GM21360 (cell line): ENCODE measurements around the gene MREG.
"Not testable (repeated sequence)": the region's sequence is repeated elsewhere in the genome, so short reads cannot be mapped to it uniquely, and the experiment has no call there.

ENCODE experiments used
- ATAC-seq: cut with Tn5 transposase; IDR thresholded peaks from one replicate; pipeline ENCODE4 v1.9.1; 2021; ENCODE audit warnings: mild to moderate bottlenecking, moderate library complexity; ENCODE audit not compliant: unreplicated experiment

Gene MREG

DNA sequence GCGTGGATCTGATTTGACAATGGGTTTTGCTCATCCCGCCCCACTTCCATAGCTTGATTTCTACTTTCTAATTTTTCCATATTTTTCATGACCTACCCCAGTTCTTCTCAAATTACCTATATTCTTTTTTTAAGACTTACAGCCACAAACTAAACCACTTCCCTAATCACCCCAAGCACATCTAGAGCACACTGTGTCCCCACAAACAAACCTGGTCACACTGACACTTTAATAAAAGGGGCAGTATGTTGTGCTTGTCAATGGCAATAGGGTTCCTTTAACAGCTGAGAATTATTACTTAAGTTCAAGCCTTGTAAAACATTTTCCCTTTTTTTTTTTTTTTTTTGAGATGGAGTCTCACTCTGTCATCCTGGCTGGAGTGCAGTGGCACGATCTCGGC is 47.1 kb downstream of the MREG start:
- no peak for ATAC-seq

DNA sequence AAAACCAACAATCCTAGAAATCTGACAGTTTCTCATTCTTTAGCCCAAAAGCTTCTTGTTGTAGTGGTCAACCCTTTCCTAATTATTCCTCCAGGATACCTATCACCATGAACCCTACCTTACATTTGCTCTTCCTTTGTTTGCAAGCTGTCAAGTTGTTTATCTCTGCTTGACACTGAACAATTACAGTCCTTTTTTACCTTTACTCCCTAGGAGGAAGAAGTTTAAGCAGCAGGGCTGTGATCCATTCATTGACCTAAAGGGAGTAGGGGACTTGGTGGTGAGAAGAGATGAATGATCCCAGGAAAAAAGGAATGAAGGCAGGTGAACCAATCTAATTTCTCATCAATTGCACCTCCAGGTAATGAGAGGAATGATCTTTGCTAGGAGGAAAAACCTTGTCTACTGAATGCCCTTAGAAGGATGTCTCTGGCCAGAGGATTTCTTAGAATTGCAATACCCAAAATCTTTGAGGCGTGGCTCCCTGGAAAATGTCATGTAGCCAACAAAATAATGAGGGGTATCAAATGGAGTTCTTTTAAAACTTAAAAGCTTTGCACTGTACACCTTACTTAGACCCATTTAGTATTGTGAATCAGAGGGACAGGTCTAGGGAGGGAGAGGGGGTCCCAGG is 47.7 kb downstream of the MREG start:
- ATAC-seq, result no peak

DNA sequence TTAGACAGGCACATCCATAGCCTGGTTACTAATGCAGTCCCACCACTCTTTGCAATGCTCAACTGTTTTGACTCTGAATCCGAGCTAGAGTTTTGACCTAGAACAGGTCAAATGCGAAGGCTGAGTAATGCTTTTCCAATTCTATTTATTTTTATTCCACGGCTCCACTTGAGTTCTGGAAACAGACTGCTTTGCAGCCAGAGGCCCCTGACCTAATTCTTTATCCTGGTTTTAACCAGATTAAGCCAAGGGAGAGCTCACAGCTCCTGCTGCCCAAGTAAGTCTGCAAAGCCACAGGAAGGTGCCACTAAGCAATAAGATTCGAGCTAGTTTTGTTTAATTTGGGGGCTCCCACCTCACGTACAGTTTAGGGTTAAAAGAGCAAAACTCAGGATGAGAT is 51.4 kb downstream of the MREG start:
- ATAC-seq, result no peak

DNA sequence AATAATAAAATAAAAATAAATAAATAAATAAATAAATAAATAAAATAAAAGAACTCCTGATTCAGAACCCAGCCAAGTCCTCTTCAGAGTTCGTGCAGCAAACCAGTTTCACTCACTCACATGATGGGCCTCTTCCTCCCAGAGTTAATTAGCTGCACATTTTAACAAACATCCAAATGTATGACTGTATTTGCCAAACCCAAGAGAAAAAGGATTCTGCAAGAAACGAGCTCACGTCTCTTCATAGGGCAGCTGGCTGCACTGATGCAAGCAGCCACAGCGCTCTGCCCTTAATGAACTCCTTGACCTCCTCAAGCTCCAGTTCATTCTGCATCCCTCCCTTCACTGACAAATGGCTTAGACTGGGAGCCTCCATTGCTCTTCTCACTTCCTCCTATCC is 55.1 kb downstream of the MREG start:
- ATAC-seq, result no peak

DNA sequence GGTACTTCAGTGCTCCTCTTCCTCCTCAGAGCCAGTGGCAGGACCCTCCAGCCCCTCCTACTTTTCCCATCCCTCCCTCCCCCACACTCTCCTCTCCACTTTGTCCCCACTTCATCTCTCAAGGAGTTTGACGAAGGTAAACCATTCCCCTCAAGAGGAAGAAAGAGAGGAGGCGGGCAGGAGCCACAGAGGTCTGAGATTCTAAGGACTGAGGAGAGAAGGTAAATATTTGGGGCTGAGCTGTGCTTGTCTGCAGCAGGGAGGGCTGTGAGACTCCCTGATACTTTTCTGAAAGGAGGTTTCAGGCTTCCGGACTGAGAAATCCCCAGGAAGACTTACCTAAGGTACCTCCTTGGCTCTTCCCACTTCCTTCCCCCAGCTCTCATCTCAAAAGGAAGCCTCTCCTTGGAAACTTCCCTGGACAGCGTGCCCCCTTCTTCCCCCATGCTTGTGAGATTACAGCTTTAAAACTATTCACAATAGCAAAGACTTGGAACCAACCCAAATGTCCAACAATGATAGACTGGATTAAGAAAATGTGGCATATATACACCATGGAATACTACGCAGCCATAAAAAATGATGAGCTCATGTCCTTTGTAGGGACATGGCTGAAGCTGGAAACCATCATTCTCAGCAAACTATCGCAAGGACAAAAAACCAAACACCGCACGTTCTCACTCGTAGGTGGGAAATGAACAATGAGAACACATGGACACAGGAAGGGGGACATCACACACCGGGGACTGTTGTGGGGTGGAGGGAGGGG is 55.8 kb downstream of the MREG start:
- ATAC-seq, result not testable (repeated sequence)

DNA sequence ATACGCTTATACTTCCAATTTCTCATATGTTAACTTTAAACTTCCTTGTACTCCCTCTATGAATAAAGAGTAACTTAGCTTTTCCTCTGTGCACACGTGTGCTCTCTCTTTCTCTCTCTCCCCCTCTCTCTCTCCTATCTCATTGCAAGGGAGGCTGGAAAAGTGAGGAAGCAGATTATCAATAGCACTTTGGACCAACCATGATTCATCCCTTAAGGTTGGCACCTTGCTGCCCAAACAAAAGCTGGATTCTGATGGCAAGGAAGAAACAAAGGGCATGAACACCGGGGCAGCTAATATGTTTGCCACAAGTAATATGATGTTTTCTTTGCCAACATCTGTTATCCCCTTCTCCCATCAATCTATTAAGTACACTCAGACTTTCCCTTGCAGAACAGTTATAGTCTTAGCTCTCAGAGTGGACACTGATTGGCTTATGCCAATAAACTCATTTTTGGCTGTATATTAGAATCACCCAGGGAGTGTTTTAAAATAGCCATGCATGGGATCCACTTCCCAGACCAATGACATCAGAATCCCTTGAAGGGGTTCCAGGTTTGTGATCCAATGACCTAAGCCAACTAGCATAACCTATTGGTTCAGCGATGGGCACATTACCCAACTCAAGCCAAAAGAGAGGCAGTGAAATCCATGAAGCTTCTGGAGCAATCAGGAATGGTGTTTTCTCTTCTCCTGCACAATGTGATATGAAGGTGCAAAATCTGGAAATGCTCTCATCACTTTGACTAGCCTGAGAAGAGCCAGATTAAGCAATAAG is 60.3 kb downstream of the MREG start:
- ATAC-seq, result no peak

DNA sequence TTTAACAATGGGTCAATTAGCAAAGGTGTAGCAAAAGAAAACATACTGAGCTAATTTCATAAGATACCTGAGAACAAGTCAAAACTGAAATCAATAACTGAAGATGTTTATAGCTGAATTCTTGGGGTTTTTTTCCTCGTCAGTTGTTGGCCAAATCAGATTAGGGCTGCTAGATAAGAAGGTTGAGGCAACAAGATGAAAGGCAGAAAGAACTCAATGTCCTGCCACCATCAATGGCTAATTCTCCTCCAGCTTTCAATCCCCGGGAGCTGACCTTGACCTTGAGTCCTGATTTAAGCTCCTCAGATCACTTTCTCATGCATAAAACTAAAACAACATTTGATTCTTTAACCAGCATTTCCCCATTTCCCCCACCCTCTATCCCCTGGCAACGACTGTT is 61.8 kb downstream of the MREG start:
- no peak for ATAC-seq

DNA sequence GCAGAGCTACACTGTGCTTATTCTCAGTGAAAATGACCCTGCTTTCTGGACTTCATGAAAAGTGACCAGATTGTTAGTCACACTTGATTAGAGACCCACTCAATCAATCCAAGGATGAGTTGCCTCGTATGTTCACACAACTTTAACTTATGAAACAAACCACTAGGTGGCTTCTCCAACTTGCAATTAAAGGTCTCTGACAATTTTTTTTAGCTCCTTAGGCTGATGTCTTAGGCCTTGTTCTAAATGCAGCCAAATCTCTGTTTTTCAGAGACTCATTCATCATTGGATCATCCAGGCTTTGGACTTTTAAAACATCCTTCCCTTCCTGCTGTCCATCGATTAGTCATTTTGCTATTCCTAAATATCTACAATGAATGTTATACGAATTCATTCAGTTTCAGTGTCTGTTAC is 63.4 kb downstream of the MREG start:
- peak; percentile 86 for ATAC-seq

DNA sequence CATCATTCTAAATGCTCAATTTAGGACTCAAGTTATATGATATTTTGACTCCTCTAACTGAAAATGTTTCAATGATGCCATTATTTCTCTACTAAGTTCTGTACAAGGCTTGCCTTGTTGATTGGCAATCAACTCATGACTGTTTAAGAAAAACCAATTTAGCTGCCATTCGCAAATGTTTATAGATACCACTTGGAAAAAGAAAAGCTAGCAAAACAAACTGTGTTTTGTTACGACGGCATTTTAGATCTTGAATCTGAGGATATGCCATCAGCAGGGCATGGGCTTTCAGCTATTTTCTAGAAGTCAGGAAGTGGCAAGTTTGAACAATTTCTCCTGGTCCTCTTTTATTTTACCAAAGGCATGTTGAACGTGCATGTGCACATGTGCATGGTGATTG is 65.3 kb downstream of the MREG start:
- no peak for ATAC-seq

DNA sequence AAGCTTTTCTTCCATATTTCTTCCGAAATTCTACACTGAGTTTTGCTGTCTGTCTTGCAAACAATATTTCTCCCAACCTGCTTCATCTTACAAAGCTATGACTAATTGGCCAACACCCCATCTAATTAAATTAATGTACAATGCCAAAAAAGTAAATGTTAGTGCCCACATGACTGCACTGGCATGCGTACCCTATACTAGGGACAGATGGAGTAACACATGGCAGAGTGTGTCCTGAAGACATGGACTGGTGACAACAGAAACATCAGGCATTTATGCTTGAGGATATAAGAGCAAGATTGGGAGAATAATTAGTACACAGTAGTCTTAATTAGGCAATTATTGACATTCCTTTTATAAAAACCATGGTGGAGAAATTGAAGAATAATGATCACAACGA is 66.8 kb downstream of the MREG start:
- ATAC-seq, result no peak

DNA sequence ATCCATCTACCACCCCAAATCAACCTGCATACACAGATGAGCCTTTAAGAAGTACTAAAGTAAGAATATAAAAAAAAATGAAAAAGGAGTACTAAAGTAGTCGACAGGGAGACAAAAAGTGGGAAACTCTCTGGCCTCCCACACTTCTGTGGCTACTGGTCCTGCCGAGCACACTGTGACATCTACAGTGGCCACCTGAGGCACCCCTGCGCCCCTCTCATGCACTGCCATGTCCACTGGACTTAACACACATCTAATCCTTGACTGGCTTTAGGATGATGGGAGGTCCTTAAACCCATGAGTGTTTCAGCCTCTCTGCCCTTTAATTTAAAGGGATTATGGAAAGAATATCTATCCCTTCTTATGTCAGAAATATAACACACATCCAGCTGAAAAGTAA is 71.2 kb downstream of the MREG start:
- ATAC-seq, result no peak

DNA sequence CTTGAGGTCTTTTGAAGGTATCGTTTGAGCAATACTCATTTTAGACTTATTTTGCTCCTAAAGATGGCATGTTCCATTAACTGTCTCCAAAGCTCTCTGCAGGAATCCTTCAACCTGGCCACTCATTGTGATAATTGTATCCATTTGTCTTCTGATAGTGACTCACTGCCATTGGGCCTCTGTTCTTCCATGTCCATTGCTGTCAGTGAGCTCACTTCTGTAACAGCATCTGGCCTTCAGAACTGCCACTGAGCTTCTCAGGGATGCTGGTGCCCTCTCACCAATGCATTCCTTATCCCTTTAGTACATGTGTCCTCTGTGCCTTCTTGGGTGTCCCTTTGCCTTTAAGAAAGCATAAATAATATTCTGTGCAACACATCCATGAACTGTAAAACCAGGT is 71.6 kb downstream of the MREG start:
- ATAC-seq, result no peak

DNA sequence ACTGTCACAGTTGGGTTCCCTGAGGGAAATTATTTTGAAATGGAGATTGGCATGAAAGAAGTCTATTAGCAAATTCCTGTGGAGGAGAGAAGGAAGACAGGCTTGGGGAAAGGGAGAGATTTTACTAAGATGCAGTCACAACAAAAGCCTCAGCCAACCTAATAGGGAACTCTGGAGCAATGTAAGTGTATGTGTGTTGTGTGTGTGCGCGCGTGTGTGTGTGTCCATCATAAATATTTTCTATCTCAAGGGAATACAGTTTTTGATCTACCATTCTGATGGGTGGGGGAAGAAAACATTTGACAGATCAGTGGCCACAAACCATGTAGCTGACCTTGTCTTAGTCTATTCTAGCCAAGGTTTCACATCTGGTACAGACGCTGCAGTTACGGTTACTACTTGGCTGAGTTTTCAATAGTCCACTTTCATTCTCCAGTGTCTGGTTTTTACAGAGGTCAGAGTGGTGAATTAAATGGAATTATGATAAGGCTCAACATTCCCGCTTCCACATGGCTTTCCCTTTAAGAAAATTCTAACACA is 72.6 kb downstream of the MREG start:
- ATAC-seq, result no peak

DNA sequence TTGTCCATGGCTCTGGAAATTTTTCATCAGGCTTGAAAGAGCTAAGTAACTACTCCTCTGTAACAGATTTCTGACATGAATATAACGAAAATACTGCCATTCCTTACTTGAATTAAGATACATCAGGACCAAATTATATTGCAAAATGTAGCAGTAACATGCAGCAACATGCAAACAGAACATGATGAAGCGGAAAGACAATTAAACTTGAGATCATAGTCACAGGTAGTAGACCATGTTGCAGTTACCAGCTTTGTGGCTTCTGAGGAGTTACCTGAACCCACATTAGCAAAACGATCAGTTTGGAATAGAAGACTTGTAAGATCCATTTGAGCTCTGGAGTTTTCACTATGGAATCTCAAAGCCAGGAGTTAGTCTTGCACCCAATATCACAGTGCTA is 76.2 kb downstream of the MREG start:
- ATAC-seq, result no peak

DNA sequence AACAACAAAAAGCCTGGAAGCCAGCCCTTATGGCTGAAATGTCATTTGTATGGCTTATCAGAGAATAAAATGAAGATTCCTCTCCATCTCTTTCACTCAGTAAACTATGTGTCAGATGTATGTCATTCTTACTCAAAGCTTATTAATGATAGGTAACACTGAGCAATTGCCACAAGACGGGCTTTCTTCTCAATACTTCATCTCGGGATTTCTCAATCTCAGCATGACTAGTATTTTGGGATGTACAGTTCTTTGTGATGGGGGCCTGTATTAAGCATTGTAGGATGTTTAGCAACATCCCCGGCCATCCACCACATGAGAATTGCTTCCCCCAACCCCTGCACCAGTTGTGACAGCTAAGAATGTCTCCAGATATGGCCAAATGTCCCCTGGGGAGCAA is 80.2 kb downstream of the MREG start:
- no peak for ATAC-seq

DNA sequence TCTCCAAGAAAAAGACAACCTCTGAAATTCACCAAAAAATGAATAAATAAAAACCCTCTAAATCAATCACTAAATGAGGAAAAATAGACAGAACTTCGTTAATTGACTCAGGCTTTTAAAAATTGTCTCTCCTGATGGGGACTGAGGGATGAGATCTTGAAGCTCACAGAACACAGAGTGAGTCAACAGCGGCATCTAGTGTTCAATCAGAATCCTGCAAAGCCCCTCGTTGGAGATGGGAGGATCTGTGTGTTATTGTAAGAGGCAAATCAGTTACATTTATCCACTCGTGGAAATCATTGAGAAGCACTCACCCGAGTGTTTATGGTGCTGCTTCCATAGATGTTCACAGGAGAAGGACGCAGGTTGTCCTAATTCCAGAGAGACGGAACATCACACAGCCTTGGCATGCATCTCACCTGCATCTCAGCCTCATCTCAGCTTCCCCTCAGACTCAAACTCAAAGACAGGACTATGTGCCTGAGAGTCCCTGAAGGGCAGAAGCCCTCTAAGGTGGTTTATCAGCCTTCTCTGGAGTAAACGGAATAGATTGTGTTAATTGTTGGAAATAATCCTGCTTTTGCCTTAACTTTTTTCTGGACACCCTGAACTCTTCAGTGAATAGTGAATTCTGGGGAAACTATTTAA is 82.0 kb downstream of the MREG start:
- peak; percentile 87 for ATAC-seq

DNA sequence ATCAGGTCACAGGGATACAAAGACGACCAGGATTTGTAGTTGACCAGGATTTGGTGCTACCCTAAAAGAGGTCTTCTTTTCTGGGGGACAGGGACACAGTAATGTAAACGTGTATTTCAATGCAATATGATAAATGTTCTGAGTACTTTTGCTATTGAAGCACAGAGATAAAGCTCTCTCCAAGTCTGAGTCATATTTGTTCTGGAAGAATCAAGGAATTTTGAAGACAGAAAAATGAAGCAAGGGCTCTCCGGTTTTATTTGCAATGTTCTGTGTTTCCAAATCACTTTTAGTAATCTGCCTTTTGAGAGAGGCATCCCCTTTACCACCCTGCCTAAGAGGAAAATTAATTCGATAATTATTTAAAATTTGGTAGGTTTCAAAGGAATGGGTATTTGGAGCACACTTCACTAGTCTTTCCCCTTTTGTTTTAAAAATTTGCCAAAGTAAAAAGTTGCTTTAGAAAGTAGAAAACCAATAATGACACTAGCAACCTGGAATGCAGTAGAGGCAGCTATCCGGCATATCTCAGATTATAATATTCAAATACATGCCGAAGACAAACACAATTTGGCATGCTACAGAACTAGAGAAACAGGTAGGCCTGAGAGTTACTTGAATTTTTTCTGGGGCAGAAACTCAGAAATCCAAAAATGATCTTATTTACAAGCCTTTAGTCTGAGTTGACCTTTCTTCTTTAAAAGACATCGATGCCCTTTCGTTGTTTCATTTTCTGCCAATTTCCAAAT is 82.7 kb downstream of the MREG start:
- no peak for ATAC-seq

DNA sequence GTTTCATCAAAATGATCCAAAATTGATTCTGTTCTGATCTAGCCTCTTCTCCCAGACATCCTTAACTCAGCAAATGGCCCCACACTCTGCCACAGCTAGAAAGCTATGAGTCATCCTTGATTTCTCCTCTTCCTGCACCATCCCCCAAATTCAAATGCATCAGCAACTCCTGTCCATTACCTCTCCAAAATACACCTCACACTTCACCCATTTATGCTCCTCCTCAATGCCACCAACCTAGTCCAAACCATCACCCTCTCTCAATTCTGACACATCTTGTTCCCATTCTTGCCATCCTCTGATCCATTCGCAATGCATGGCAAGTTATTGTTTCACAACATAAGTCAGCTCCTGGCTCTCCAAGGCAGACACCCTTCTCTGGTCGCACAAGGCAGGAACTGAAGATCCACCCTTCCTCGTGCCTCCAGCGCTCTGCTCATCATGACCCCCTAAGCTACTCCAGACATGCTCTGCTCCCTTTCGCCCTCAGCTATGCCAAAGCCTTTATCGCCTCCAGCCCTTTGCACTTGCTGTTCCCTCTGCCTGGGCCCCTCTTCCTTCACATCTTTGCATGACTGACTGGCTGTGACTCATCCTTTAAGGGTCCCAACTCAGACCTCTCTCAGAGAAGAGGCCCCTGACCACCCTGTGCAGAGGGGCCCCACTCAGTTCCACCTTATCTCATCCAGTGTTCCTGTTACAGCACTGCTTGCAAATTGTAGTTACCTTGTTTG is 83.6 kb downstream of the MREG start:
- ATAC-seq, result no peak

DNA sequence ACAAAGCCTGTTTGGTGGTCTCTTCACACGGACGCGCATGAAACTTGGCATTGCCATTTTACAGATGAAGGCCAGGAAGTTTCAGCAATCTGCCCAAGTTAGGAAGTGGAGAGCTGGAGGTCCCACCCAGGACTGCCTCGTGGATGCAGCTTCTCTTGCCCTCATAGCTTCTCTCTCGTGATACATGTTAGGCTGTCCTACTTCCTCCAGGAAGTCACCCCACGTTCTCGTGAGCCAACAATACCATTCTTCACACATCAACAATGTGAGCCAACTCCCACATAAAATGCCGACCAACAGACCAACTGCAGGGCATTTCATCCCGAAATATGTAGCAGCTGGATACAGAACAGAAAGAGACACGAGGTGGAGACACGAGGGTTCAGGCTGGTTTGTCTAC is 85.3 kb downstream of the MREG start:
- ATAC-seq, result no peak

DNA sequence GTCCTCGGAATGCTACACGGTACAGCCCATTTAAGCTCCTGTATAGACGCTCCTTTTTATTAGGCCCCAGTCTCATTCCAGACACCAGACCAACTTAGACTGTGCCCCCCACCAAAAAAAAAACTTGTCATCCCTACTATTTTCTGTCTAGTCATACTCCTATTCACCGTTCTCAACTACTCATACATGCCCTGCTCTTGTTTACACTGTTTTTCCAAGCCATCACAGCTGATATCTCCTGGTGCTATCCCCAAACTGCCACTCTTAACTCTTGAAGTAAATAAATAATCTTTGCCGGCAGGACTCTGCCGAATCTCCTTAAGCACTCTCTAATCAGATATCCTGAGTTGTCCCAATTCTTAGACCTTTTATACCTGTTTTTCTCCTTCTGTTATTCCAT is 86.4 kb downstream of the MREG start:
- ATAC-seq, result not testable (repeated sequence)
